Transverse colon (tissue), 4 donors: Measurements from ENCODE around the gene C12orf56. TPM values are rescaled to one million over a fixed set of nuclear protein-coding genes. Genes with fewer than 3 reads are reported as not detected.
"Not testable (repeated sequence)": the region's sequence is repeated elsewhere in the genome, so short reads cannot be mapped to it uniquely, and the experiment has no call there.

Source experiments
- DNase-seq: peaks from one replicate; pipeline ENCODE4 v3.0.0-alpha.2; 2019
- H3K27ac ChIP-seq, 4 donors: fragments of 200-600 bp; sonication (generic); 2 replicates each; pipeline ENCODE4 v1.5.1; 2016 to 2018; ENCODE audit warnings: inconsistent platforms in 4 of 4
- H3K27me3 ChIP-seq: fragments of 200-600 bp; sonication (generic); 2 replicates; pipeline ENCODE4 v1.5.1; 2017; ENCODE audit warnings: inconsistent platforms
- H3K36me3 ChIP-seq, 4 donors: fragments of 200-600 bp; sonication (generic); 2 replicates each; pipeline ENCODE4 v1.5.1; 2017 to 2019; ENCODE audit warnings: inconsistent platforms in 4 of 4
- H3K4me1 ChIP-seq, 4 donors: fragments of 200-600 bp; sonication (generic); 2 replicates each; pipeline ENCODE4 v1.5.1; 2017 to 2020; ENCODE audit warnings: inconsistent platforms in 4 of 4
- H3K4me3 ChIP-seq, 4 donors: fragments of 200-600 bp; sonication (generic); 1 replicate in 1 of 4; 2 replicates in 3 of 4; pipeline versions ENCODE4 v1.5.1 to v1.6.1; 2017 to 2019; ENCODE audit warnings: inconsistent platforms in 4 of 4
- H3K9me3 ChIP-seq, 2 donors: fragments of 200-600 bp; sonication (generic); 2 replicates each; pipeline ENCODE4 v1.5.1; 2017 to 2019; ENCODE audit warnings: inconsistent platforms in 2 of 2
- EP300 ChIP-seq: sonication (generic); formaldehyde crosslinking; IDR thresholded peaks from one replicate; pipeline ENCODE4 v1.6.1; 2017; ENCODE audit warnings: antibody characterized with exemption, low read depth
- POLR2A ChIP-seq: fragments of 450-650 bp; IDR thresholded peaks from one replicate; pipeline ENCODE4 v1.6.1; 2016; ENCODE audit warnings: antibody characterized with exemption, mild to moderate bottlenecking, moderate library complexity
- POLR2AphosphoS5 ChIP-seq, 3 donors: sonication (generic); formaldehyde crosslinking; IDR thresholded peaks; one replicate each; pipeline ENCODE4 v1.6.1; 2016; ENCODE audit warnings: antibody characterized with exemption in 3 of 3
- WGBS, 2 donors: methylation state at CpG; one replicate each; pipeline ENCODE4 v1.1.5; 2018; ENCODE audit warnings: low coverage in 1 of 2; 5-methylcytosine and 5-hydroxymethylcytosine counted together
- in situ Hi-C, 4 donors: fragments of 200-750 bp; cut with MboI; loops; one replicate each; pipeline versions ENCODE4 v1.15.0 to v1.15.1; 2017; ENCODE audit warnings: low sequenced_read_pairs in 3 of 4, low pct_ligation_motif_present in 1 of 4, low pct_unique_long_range_greater_than_20kb in 1 of 4
- intact Hi-C: fragments of 100-400 bp; cut with DNase I; formaldehyde crosslinking; loops from one replicate; pipeline ENCODE4 v1.15.1; 2023; ENCODE audit warnings: low total_unique reads
- total RNA-seq, 4 donors: library from RNA; depleted of rRNA; stranded (reverse); fragments of >200 nt; gene quantifications; one replicate each; pipeline ENCODE4 v1.1.0, GENCODE V29; 2016
- TF ChIP-seq, protein P1 (sequence below), 5 experiments: fragments of 200-600 bp in 3 of 5; fragments of 450-650 bp in 2 of 5; sonication (generic) in 3 of 5; IDR thresholded peaks; 1 replicate in 2 of 5; 2 replicates in 3 of 5; pipeline ENCODE4 v1.5.1; 2016 to 2017; ENCODE audit warnings: antibody characterized with exemption in 5 of 5, inconsistent platforms in 3 of 5, mild to moderate bottlenecking in 2 of 5, moderate library complexity in 1 of 5

Gene C12orf56
- total RNA-seq, 4 donors from 2014 or later: 0.32 to 0.41 TPM; not detected in 2

DNA sequence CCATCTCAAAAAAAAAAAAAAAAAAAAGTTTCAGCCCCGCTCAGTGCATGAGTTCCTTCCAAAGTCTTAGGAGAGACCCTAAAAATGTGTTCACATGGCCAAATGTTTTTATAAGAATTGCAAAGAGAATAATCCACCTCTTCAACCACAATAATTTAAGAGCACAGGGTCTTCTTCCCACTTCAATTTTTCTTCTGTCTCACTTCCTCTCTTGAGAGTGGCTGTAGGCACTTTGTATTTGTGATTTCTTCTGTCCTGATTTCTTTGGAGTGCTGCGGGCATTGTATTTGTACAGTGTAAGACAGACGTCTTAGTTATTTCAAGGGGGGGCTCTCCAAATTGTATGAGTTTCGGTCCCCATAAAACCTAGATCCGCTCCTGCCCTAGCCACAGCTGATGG is 58.3 kb downstream of the C12orf56 start:
- no peak for DNase-seq
- H3K4me3 ChIP-seq: no peak overlapping the region
- H3K9me3 ChIP-seq: no peaks in the 10 kb centered on the region
- no peaks in the 10 kb centered on the region for H3K4me1 ChIP-seq
- no peaks in the 10 kb centered on the region for H3K36me3 ChIP-seq
- no peaks in the 10 kb centered on the region for H3K27me3 ChIP-seq
- in situ Hi-C loops: no loop called here
- H3K27ac ChIP-seq: no peak overlapping the region
- TF ChIP-seq POLR2AphosphoS5 (IDR thresholded peaks at IDR 0.05) (no peak), POLR2A (no peak), EP300 (no peak)
- TF ChIP-seq, protein P1, sequence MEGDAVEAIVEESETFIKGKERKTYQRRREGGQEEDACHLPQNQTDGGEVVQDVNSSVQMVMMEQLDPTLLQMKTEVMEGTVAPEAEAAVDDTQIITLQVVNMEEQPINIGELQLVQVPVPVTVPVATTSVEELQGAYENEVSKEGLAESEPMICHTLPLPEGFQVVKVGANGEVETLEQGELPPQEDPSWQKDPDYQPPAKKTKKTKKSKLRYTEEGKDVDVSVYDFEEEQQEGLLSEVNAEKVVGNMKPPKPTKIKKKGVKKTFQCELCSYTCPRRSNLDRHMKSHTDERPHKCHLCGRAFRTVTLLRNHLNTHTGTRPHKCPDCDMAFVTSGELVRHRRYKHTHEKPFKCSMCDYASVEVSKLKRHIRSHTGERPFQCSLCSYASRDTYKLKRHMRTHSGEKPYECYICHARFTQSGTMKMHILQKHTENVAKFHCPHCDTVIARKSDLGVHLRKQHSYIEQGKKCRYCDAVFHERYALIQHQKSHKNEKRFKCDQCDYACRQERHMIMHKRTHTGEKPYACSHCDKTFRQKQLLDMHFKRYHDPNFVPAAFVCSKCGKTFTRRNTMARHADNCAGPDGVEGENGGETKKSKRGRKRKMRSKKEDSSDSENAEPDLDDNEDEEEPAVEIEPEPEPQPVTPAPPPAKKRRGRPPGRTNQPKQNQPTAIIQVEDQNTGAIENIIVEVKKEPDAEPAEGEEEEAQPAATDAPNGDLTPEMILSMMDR (IDR thresholded peaks at IDR 0.05): no peak
- intact Hi-C loops: no loop called here
- WGBS, 2 donors: 87 to 92% methylated on average over 2 to 5 of the region's 5 CpGs

DNA sequence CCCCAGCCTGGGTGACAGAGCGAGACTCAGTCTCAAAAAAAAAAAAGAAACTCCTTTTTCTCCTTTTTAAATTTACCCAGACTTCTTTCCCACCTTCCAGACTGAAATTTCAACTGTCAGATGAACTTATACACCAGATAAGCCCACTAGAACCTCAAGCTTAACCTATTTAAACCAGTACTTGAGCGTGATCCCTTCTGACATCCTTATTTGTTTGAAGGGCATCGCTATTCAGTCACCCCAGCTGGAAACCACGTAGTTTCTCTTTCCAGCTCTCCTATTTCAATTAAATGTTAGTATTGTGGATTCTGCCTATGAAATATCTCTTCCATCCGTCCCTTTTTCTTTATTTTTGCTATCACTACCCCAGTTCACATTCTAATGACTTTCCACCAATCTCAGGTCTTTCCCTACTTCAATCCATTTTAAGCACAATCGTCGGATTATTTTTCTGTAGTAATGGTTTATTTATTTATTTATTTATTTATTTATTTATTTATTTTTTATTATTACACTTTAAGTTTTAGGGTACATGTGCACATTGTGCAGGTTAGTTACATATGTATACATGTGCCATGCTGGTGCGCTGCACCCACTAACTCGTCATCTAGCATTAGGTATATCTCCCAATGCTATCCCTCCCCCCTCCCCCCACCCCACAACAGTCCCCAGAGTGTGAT is 61.4 kb downstream of the C12orf56 start:
- 86 to 89% methylated on average over 7 to 9 of the region's 9 CpGs for WGBS, 2 donors
- DNase-seq, H3K4me3 ChIP-seq, intact Hi-C loops, H3K27ac ChIP-seq, H3K4me1 ChIP-seq, H3K36me3 ChIP-seq, in situ Hi-C loops, H3K27me3 ChIP-seq, H3K9me3 ChIP-seq: not testable (repeated sequence)

DNA sequence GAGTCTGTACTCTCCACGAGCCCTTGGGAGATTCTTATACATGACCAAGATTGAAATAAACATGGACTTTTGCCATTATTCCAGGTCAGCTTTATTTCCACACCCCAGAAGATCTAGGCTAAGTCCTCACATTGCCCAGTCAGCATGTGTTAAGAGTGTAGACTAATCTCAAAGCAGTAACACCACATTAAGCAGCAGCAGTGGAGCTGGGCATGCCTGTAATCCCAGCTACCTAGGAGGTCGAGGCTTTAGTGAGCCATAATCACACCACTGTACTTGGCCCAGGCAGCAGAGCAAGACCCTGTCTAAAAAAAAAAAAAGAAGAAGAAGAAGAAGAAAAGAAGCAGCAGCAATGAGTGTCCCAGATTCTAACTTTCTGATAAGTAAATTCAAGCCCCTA is 65.5 kb downstream of the C12orf56 start:
- no peak for TF ChIP-seq POLR2AphosphoS5 (IDR thresholded peaks at IDR 0.05)
- TF ChIP-seq, protein P1 (IDR thresholded peaks at IDR 0.05): no peak
- TF ChIP-seq POLR2A: no peak
- TF ChIP-seq EP300: no peak
- intact Hi-C loops (no loop called here), in situ Hi-C loops (no loop called here)
- H3K4me1 ChIP-seq: no peaks in the 10 kb centered on the region
- no peak overlapping the region for H3K27ac ChIP-seq
- no peak overlapping the region for H3K4me3 ChIP-seq
- H3K27me3 ChIP-seq: no peaks in the 10 kb centered on the region
- H3K9me3 ChIP-seq: no peaks in the 10 kb centered on the region
- 56% methylated on average over 2 of the region's 2 CpGs; no CpG with 5 or more reads in 1 of the 2 donors for WGBS, 2 donors
- H3K36me3 ChIP-seq: no peaks in the 10 kb centered on the region
- no peak for DNase-seq

DNA sequence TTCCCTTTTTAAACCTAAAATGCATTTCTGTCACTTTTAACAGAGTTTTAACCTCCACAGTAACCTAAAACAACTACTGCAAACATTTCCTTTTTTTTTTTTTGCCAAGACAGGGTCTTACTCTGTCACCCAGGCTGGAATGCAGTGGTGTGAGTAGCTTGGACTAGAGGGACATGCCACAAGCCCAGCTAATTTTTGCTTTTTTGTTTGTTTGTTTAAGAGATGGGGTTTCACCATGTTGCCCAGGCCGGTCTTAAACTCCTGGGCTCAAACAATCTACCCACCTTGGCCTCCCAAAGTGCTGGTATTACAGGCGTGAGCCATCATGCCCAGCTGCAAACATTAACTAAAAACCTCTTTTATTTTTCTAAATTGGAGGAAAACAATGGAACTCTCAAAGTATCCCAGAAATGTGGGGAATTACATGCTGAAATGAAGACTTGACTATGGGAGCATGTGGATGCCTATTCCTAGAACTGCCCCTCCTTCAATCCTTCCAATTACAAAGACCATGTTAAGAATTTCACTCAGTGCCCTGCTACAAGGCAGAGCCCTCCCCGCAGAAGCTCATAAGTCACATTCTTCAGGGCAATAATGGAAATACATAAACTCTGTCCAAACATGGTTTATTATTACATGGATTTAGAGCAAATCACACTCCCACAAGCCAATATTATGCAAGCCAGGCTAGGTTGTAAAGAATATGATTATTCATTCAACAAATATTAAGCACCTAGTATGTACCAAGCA is 66.9 kb downstream of the C12orf56 start:
- Histone ChIP-seq H3K4me1 (no peaks in the 10 kb centered on the region), H3K4me3 (no peak overlapping the region), H3K27ac (no peak overlapping the region), H3K36me3 (no peaks in the 10 kb centered on the region), H3K9me3 (no peaks in the 10 kb centered on the region), H3K27me3 (no peaks in the 10 kb centered on the region)
- intact Hi-C loops (no loop called here), in situ Hi-C loops (no loop called here)
- no peak for DNase-seq
- WGBS, 2 donors: 62 to 74% methylated on average over 2 to 3 of the region's 3 CpGs
- TF ChIP-seq POLR2AphosphoS5 (IDR thresholded peaks at IDR 0.05): no peak
- TF ChIP-seq, protein P1 (IDR thresholded peaks at IDR 0.05): no peak
- no peak for TF ChIP-seq EP300
- TF ChIP-seq POLR2A: no peak
